Hypothalamus (tissue), 51 donors: ENCODE measurements around the gene MAPK8.
"Not testable (repeated sequence)": the region's sequence is repeated elsewhere in the genome, so short reads cannot be mapped to it uniquely, and the experiment has no call there.

Experiments
- DNase-seq, 51 donors: peaks; one replicate each; lab custom pipeline; 2025; lab: John Stamatoyannopoulos, UW

The MAPK8 gene

GRCh38 chr10:48412081-48412480 is 105.6 kb downstream of the MAPK8 start:
- DNase-seq = no peak

GRCh38 chr10:48412933-48413332 is 106.5 kb downstream of the MAPK8 start:
- DNase-seq = no peak

DNA sequence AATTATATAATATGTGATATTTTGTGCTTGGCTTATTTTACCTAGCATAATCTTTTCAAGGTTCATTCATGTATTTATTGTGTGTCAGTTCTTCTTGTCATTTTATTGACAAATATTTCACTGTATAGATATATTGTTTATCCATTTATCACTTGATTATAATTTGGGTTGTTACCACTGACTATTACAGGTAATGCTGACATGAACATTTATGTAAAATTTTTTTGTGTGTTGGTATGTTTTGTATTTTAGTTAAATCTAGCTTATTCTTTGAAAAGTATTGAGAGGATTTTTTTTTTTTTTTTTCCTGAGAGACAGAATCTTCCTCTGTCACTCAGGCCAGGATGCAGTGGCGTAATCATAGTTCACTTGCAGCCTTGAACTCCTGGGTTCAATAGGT is 107.7 kb downstream of the MAPK8 start:
- no peak for DNase-seq

DNA sequence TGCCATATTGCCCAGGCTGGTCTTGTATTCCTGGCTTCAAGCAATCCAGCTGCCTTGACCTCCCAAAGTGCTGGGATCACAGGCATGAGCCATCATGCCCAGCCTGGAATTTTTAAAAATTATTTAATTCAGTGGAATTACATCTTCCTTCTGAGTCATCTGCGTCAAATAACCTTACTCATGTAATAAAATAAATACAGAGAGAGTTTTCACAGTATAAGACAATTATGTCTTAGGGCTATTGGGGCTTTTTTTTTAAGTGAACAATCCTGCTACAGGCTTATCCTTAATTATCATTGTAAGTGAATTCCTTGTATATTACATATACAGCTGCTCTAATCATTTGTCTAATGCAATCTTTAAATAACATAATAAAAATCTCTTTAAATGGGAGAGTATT is 108.3 kb downstream of the MAPK8 start:
- no peak for DNase-seq

DNA sequence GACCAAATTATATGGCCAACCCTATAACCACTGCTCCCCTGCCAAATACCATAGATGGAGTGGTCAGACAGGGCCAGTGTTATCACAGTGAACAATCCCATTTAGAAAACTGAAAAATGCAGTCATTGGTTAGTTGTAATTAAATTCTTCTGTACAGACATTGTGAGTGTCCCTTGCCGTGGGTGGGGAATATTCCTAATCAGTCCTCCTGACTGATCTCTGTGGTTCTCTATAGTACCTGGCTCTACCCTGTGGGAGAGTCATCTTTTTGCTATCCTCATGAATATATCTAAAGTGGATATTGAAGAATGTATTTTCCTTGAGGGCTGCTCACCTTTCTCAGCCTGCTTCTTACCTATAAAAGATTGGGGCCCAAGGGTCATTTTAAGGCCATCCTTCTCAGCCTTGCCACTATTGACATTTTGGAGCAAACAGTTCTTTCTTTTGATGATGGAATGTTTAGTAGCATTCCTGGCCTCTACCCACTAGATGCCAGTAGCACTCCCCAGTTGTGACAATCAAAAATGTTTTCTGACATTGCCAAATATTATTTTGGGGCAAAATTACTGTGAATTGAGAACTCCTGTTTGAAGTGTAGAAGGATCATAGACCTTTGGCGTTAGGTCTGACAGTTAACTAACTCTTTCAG is 110.2 kb downstream of the MAPK8 start:
- no peak for DNase-seq

GRCh38 chr10:48417374-48417773 is 110.9 kb downstream of the MAPK8 start:
- no peak for DNase-seq

DNA sequence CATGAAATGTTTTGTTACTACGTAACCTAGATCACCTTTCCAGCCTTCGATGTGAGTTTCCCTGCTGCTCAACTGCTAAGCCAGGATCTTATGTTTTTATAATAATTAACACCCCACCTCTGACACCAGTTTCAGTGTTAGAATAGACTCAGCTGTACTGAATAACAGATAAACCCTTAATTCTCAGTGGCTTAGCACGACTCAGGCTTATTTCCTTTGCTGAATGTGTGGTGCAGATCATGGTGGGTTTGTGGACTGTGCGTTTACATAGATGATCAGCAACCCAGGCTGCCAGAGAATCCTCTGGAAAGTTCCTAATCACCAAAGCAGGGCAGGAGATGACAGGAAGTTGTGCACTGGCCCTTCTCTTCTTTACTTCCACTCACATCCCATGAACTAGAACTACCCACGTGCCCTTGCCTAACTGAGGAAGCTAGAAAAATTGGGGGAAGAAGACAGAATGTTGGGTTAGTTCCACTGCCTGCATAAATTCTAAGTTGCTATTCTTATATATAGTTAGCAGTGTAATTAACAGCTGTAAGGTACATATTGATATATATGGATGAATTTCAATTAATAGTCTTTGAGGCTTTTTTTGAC is 111.8 kb downstream of the MAPK8 start:
- no peak for DNase-seq

DNA sequence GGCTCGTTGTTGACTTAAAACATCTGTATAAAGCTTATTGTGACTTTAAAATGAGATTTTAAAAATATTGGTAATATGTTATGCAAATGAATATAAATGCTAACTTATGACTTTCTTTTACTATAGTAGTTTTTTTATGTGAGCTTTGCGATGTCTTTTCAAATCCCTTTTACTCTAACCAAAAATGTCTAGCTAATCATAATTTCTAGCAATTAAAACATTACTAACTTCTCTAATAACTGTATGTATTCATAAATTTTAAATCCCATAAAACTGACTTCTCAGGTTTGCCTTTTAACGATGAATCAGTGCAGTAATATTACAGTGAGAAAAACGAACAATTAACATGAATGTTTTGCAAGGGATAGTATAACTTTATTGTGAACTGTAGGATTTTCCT is 113.2 kb downstream of the MAPK8 start:
- DNase-seq = no peak

GRCh38 chr10:48421862-48422261 is 115.4 kb downstream of the MAPK8 start:
- DNase-seq = not testable (repeated sequence)

- no peak for DNase-seq
These were observed 117.4 kb downstream of the MAPK8 start for GRCh38 chr10:48423884-48424283.

DNA sequence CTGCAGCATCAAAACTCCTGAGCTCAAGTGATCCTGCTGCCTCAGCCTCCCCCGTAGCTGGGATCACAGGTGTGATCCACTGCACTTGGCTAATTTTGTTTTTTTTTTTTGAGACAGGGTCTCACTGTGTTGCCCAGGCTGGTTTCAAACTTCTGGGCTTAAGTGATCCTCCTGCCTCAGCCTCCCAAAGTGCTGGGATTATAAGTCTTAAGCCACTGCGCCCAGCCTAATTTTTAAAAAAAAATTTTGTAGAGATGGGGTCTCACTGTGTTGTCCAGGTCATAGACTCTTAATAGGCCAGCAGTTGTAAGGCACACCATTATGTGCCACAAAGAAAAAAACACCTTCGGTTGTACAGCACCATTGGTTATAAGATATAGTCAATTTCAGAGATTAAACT is 122.4 kb downstream of the MAPK8 start:
- DNase-seq = no peak

GRCh38 chr10:48429309-48429708 is 122.8 kb downstream of the MAPK8 start:
- no peak for DNase-seq

DNA sequence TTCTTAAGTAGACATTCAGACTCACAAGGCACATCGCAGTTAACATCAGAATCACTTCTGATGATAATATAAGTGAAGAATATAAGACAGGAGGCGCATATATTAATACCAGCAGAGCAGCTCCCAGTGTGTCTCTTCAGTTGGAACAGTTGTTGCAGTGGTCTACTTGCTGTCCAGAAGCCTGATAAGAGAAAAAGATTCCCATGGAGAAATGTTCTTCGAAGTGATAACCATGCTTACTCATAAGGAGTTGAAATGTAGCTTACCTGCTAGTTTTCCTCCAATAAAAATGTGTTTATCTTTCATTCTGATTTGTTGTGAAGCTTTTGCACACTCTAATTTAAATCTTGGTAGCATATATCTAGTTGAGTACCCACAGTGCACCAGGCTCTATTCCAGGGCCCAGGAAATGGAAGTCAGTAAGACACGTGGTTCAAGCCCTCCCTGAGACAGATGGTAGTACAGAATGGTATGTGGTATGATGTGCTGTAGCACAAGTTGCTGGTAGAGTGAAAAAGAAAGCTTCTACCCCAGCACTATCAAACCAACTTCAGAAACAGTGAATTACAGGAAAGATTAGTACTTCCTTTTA is 124.0 kb downstream of the MAPK8 start:
- no peak for DNase-seq

DNA sequence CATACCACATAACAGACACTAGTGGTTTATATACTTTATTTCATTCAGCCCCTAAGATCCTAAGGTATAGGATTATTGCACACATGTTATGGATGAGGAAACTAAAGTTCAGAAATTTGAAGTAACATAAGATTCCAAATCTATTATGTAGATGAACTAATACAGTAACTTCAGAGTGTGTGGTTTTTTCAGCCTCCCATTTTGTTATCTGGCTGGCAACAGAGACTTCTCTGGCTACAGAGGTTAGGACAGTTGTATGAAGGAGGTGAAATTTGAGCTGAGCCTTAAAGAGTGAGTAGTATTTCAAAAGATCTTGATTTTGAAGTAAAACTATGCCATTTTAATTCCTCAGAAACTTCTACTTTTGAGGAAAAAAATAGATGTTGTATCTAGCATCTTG is 125.4 kb downstream of the MAPK8 start:
- no peak for DNase-seq

DNA sequence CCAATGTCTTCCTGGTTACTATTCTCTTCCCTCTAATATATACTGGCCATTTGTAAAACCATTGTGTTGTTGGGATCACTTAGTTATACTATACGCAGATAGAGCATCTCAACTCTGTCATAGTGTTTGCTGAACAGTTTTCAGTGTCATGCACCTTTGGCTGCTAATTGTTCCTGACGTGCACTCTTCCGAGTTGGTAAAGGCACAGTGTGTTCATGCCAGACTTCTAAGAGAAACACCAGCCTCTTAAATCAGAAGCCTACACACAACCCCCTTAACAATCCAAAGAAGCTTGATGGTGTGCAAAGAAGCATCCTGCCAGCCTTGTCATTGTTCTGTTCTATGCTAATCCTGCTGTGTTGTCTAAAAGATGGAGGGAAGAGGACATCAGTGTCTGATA is 131.1 kb downstream of the MAPK8 start:
- DNase-seq = no peak

- DNase-seq = no peak
These were observed 132.6 kb downstream of the MAPK8 start for GRCh38 chr10:48439031-48439430.

DNA sequence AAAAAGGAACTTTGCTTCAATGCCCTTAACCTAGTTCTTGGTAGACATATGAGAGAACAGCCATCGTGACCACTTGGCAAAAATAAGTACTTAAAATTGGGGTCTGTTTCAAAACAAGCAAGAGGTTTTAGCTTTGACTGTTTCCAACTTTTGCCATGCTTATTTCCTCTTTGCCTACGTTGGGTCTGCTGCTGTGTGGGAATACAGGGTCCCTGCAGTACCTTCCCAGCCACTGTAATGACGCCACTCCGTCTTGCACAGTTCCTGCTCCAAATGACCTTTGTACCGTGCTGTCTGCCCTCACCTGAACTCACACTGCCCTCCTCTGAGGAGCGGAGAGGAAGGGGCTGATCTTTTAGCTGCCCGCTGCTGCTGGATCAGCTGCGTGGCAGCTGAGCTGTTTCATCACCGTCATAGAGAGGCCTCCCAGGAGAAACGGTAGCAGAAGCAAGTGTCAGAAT is 133.1 kb downstream of the MAPK8 start:
- no peak for DNase-seq

DNA sequence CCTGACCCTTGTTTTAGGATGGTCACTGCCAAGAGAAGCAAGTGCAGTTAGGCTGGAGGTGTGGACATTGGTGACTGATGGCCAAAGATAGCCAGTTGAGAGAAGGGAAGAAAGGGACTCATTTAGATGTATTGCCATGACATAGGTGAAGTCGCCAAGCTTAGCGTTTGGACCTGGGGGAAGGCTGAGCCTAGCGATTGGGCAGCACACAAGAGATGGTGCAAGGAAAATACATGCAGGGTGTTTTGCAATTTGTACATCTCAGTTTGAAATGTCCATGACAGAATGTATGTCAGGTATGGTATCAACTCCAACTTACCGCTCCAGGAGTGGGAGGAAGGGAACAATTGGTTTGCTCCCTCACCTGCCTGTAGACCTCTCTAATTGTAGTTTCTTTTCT is 134.3 kb downstream of the MAPK8 start:
- no peak for DNase-seq

GRCh38 chr10:48442090-48442808 is 135.8 kb downstream of the MAPK8 start:
- DNase-seq = no peak

GRCh38 chr10:48442809-48443177 is 136.3 kb downstream of the MAPK8 start:
- DNase-seq = no peak

DNA sequence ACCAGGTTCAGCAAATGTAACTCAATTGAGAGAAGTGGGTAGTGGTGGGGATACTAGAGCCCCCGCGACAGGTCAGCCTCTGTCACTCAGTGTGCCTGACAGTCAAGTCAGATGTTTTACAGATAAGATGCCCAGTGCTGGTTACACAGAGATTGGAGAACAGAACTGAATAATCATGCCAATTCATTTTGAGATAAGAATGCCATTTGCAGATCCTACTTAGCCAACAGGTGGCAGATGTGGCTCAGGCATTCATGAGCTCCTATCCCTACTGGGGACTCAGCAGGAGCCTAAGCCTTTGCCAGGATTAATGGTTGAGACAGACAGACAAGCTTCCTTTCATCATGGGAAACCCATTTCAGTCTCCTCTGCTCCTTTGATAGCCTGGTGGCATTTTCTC is 137.8 kb downstream of the MAPK8 start:
- peak in 1 of 51 donors; percentile 11 for DNase-seq
